Mesendoderm (in vitro differentiated cells): ENCODE measurements around the gene HOXD10.

ENCODE experiments used
- DNase-seq: peaks from one replicate; pipeline ENCODE4 v3.0.0; 2013
- H2AK5ac ChIP-seq: 2 replicates; pipeline ENCODE4 v1.6.1; 2013; ENCODE audit warnings: low read length, inconsistent platforms
- H2BK120ac ChIP-seq: 2 replicates; pipeline ENCODE4 v1.6.1; 2013; ENCODE audit warnings: low read depth, mild to moderate bottlenecking, low read length, moderate library complexity, mixed read lengths
- H2BK15ac ChIP-seq: replicated peaks from 2 replicates; pipeline ENCODE4 v1.6.1; 2013; ENCODE audit warnings: low read depth, mild to moderate bottlenecking, moderate library complexity
- H2BK5ac ChIP-seq: 2 replicates; pipeline ENCODE4 v1.6.1; 2013; ENCODE audit warnings: low read length, inconsistent platforms
- H3K18ac ChIP-seq: 2 replicates; pipeline ENCODE4 v1.6.1; 2013; ENCODE audit warnings: mild to moderate bottlenecking, low read length, mixed read lengths
- H3K23ac ChIP-seq: one replicate; pipeline ENCODE4 v1.6.1; 2013; ENCODE audit warnings: low read length
- H3K27ac ChIP-seq: 2 replicates; pipeline ENCODE4 v1.5.1; 2013; ENCODE audit warnings: low read depth, mild to moderate bottlenecking, inconsistent platforms, low read length, moderate library complexity
- H3K27me3 ChIP-seq: 2 replicates; pipeline ENCODE4 v1.6.1; 2013; ENCODE audit warnings: low read length, control low read depth, mild to moderate bottlenecking, inconsistent platforms; ENCODE audit not compliant: insufficient read depth, poor library complexity
- H3K36me3 ChIP-seq: 2 replicates; pipeline ENCODE4 v1.6.1; 2013; ENCODE audit warnings: low read length, inconsistent platforms; ENCODE audit not compliant: control insufficient read depth, insufficient read depth
- H3K4ac ChIP-seq: one replicate; pipeline ENCODE4 v1.6.1; 2013; ENCODE audit warnings: low read depth, mild to moderate bottlenecking, low read length, moderate library complexity
- H3K4me1 ChIP-seq: 2 replicates; pipeline ENCODE4 v1.6.1; 2013; ENCODE audit warnings: low read depth, low read length, inconsistent platforms; ENCODE audit not compliant: control insufficient read depth
- H3K4me2 ChIP-seq: 2 replicates; pipeline ENCODE4 v1.6.1; 2013; ENCODE audit warnings: low read length
- H3K4me3 ChIP-seq: 2 replicates; pipeline ENCODE4 v1.5.1; 2013; ENCODE audit warnings: mild to moderate bottlenecking, low read length
- H3K56ac ChIP-seq: one replicate; pipeline ENCODE4 v1.6.1; 2013; ENCODE audit warnings: low read length
- H3K79me1 ChIP-seq: 2 replicates; pipeline ENCODE4 v1.6.1; 2013; ENCODE audit warnings: low read length, inconsistent platforms
- H3K79me2 ChIP-seq: 2 replicates; pipeline ENCODE4 v1.6.1; 2013; ENCODE audit warnings: mild to moderate bottlenecking, low read length; ENCODE audit not compliant: control insufficient read depth, insufficient read depth
- H3K9ac ChIP-seq: 2 replicates; pipeline ENCODE4 v1.6.1; 2013; ENCODE audit warnings: low read length, inconsistent platforms
- H4K5ac ChIP-seq: one replicate; pipeline ENCODE4 v1.6.1; 2013; ENCODE audit warnings: low read length
- H4K8ac ChIP-seq: one replicate; pipeline ENCODE4 v1.6.1; 2013; ENCODE audit warnings: low read depth, mild to moderate bottlenecking, control low read depth, low read length, moderate library complexity
- WGBS: extraction: QIAGEN DNeasy Blood & Tissue Kit; methylation state at CpG from one replicate; pipeline ENCODE4 v1.1.7; 2013; ENCODE audit warnings: low lambda C conversion rate, missing lambda C conversion rate; ENCODE audit not compliant: insufficient coverage; ENCODE audit errors: extremely low coverage; 5-methylcytosine and 5-hydroxymethylcytosine counted together

The HOXD10 gene

GRCh38 chr2:176134035-176134434, 17.5 kb downstream of the HOXD10 start:
- Histone ChIP-seq H3K27me3 (peaks cover 92% of the 10 kb centered on the region), H3K4me3 (no peak overlapping the region), H2AK5ac (no peak overlapping the region), H3K9ac (no peak overlapping the region), H2BK120ac (no peak overlapping the region), H3K56ac (no peak overlapping the region), H3K4me1 (no peaks in the 10 kb centered on the region), H4K5ac (no peak overlapping the region), H3K79me1 (no peaks in the 10 kb centered on the region), H3K4me2 (no peak overlapping the region), H4K8ac (no peak overlapping the region), H3K36me3 (no peaks in the 10 kb centered on the region), H3K23ac (no peak overlapping the region), H2BK5ac (no peak overlapping the region), H3K79me2 (no peaks in the 10 kb centered on the region), H3K27ac (no peak overlapping the region), H2BK15ac (no peak overlapping the region), H3K18ac (no peak overlapping the region), H3K4ac (no peak overlapping the region)
- no peak for DNase-seq
- WGBS: no CpG with 5 or more reads among the region's 4 CpGs

- H3K4me3 ChIP-seq: no peak overlapping the region
- H3K36me3 ChIP-seq: no peaks in the 10 kb centered on the region
- H3K4ac ChIP-seq: no peak overlapping the region
- no peak overlapping the region for H3K56ac ChIP-seq
- H3K4me2 ChIP-seq: no peak overlapping the region
- no peak overlapping the region for H3K27ac ChIP-seq
- no peak overlapping the region for H3K18ac ChIP-seq
- no peak overlapping the region for H4K5ac ChIP-seq
- no peaks in the 10 kb centered on the region for H3K4me1 ChIP-seq
- H2BK120ac ChIP-seq: no peak overlapping the region
- no peak overlapping the region for H2AK5ac ChIP-seq
- H2BK5ac ChIP-seq: no peak overlapping the region
- H3K9ac ChIP-seq: no peak overlapping the region
- no peak overlapping the region for H4K8ac ChIP-seq
- H3K79me2 ChIP-seq: no peaks in the 10 kb centered on the region
- no peak overlapping the region for H3K23ac ChIP-seq
- no peak overlapping the region for H2BK15ac ChIP-seq
- H3K27me3 ChIP-seq: peaks cover 91% of the 10 kb centered on the region
- peak; percentile 27 for DNase-seq
- no peaks in the 10 kb centered on the region for H3K79me1 ChIP-seq
These were observed 18.5 kb downstream of the HOXD10 start for GRCh38 chr2:176135035-176135440.

- no peaks in the 10 kb centered on the region for H3K4me1 ChIP-seq
These were observed 20.0 kb downstream of the HOXD10 start for GRCh38 chr2:176136374-176137251.

GRCh38 chr2:176137252-176137580, 20.6 kb downstream of the HOXD10 start:
- no peak overlapping the region for H2AK5ac ChIP-seq
- no peak overlapping the region for H2BK120ac ChIP-seq
- no peak overlapping the region for H2BK5ac ChIP-seq
- H3K18ac ChIP-seq: no peak overlapping the region
- no peak for DNase-seq
- H3K9ac ChIP-seq: no peak overlapping the region
- H3K4me3 ChIP-seq: no peak overlapping the region
- H3K79me2 ChIP-seq: no peaks in the 10 kb centered on the region
- no peak overlapping the region for H3K56ac ChIP-seq
- H3K27me3 ChIP-seq: peaks cover 83% of the 10 kb centered on the region
- H3K23ac ChIP-seq: no peak overlapping the region
- H4K8ac ChIP-seq: no peak overlapping the region
- H2BK15ac ChIP-seq: no peak overlapping the region
- no peaks in the 10 kb centered on the region for H3K79me1 ChIP-seq
- H3K4ac ChIP-seq: no peak overlapping the region
- H3K36me3 ChIP-seq: no peaks in the 10 kb centered on the region
- H3K4me1 ChIP-seq: no peaks in the 10 kb centered on the region
- H3K4me2 ChIP-seq: no peak overlapping the region
- no peak overlapping the region for H4K5ac ChIP-seq
- no peak overlapping the region for H3K27ac ChIP-seq
- no CpG with 5 or more reads among the region's 2 CpGs for WGBS

More at GRCh38 chr2:176136374-176137251, 20.0 kb downstream of the HOXD10 start:
- Histone ChIP-seq H3K18ac (no peak overlapping the region), H3K27ac (no peak overlapping the region), H4K8ac (no peak overlapping the region), H3K4me3 (peak overlapping the region; percentile 14), H3K79me1 (no peaks in the 10 kb centered on the region), H3K79me2 (no peaks in the 10 kb centered on the region), H3K56ac (peak overlapping the region; percentile 32), H3K27me3 (peaks cover 82% of the 10 kb centered on the region), H3K4ac (no peak overlapping the region), H2BK15ac (no peak overlapping the region), H2BK120ac (no peak overlapping the region), H4K5ac (no peak overlapping the region), H3K4me2 (peak overlapping the region; percentile 44), H3K36me3 (no peaks in the 10 kb centered on the region), H3K9ac (peak overlapping the region; percentile 25), H3K23ac (no peak overlapping the region), H2AK5ac (no peak overlapping the region), H2BK5ac (no peak overlapping the region)
- WGBS: no CpG with 5 or more reads among the region's 71 CpGs
- DNase-seq: peak; percentile 46

GRCh38 chr2:176137906-176138305, 21.3 kb downstream of the HOXD10 start:
- Histone ChIP-seq H2AK5ac (no peak overlapping the region), H3K4me1 (no peaks in the 10 kb centered on the region), H2BK120ac (no peak overlapping the region), H2BK5ac (no peak overlapping the region), H3K27ac (no peak overlapping the region), H3K27me3 (peaks cover 83% of the 10 kb centered on the region), H3K18ac (no peak overlapping the region), H3K56ac (no peak overlapping the region), H3K4me3 (no peak overlapping the region), H3K36me3 (no peaks in the 10 kb centered on the region), H3K9ac (no peak overlapping the region), H4K5ac (no peak overlapping the region), H3K79me2 (no peaks in the 10 kb centered on the region), H3K4me2 (no peak overlapping the region), H3K4ac (no peak overlapping the region), H2BK15ac (no peak overlapping the region), H3K23ac (no peak overlapping the region), H3K79me1 (no peaks in the 10 kb centered on the region), H4K8ac (no peak overlapping the region)
- WGBS: no CpG with 5 or more reads among the region's 8 CpGs
- no peak for DNase-seq

GRCh38 chr2:176138526-176138922, 21.9 kb downstream of the HOXD10 start:
- no peak for DNase-seq
- Histone ChIP-seq H3K23ac (no peak overlapping the region), H3K56ac (no peak overlapping the region), H3K4me2 (no peak overlapping the region), H2BK120ac (no peak overlapping the region), H2BK5ac (no peak overlapping the region), H4K8ac (no peak overlapping the region), H3K9ac (no peak overlapping the region), H3K4me1 (no peaks in the 10 kb centered on the region), H3K4me3 (no peak overlapping the region), H3K27ac (no peak overlapping the region), H3K4ac (no peak overlapping the region), H3K79me2 (no peaks in the 10 kb centered on the region), H2BK15ac (no peak overlapping the region), H3K27me3 (peaks cover 83% of the 10 kb centered on the region), H3K18ac (no peak overlapping the region), H3K36me3 (no peaks in the 10 kb centered on the region), H3K79me1 (no peaks in the 10 kb centered on the region), H2AK5ac (no peak overlapping the region), H4K5ac (no peak overlapping the region)
- no CpG with 5 or more reads among the region's 14 CpGs for WGBS
